Endothelial cell of umbilical vein (primary cell): ENCODE results near the gene RRP36.

Experiments
- CTCF ChIP-seq, 2 donors: IDR thresholded peaks; 1 replicate in 1 of 2; 2 replicates in 1 of 2; pipeline ENCODE4 v1.5.1; 2011; ENCODE audit warnings: low read length in 2 of 2, mild to moderate bottlenecking in 2 of 2, moderate library complexity in 2 of 2, control low read depth in 1 of 2, inconsistent platforms in 1 of 2, low read depth in 1 of 2; ENCODE audit not compliant: insufficient read depth in 1 of 2; ENCODE audit errors: extremely low read depth in 1 of 2
- FOS ChIP-seq: IDR thresholded peaks from 2 replicates; pipeline ENCODE4 v1.6.1; 2011; ENCODE audit warnings: mild to moderate bottlenecking, low read length, moderate library complexity, borderline replicate concordance; ENCODE audit not compliant: insufficient read depth

- TF ChIP-seq CTCF (IDR thresholded peaks at IDR 0.05; ENCODE audit: extremely low read depth in 1 of 2, insufficient read depth in 1 of 2, low read depth in 1 of 2, low read length in 2 of 2) (no peak), FOS (no peak)
These were observed 29.6 kb downstream of the RRP36 start for GRCh38 chr6:43050981-43051380.
